NOMO-1 (cell line): ENCODE measurements around the gene ITCH.
"Not testable (repeated sequence)": the region's sequence is repeated elsewhere in the genome, so short reads cannot be mapped to it uniquely, and the experiment has no call there.

Experiments
- DNase-seq, 2 experiments: peaks; one replicate each; lab custom pipeline; 2025; ENCODE audit not compliant: unreplicated experiment in 2 of 2; lab: John Stamatoyannopoulos, UW

The ITCH gene

DNA sequence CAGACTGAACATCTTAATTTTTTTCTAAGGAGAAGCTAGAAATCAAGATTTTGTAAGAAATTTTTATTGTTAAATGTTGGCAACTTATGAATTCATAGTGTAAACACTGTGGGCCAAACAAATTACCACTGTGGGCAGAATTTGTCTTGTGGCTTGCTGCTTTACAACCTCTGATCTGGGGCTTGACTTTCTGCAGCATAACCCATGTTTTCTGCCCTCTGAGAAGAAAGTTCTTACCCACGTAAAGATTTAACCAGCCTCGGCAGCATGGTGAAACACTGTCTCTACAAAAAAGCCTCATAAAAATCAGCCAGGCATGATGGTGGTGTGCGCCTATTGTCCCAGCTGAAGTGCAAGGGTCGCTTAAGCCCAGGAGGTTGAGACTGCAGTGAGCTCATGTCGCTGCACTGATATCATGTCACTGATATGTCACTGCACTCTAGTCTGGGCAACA lies 12.9 kb downstream of the ITCH start:
- DNase-seq: no peak

DNA sequence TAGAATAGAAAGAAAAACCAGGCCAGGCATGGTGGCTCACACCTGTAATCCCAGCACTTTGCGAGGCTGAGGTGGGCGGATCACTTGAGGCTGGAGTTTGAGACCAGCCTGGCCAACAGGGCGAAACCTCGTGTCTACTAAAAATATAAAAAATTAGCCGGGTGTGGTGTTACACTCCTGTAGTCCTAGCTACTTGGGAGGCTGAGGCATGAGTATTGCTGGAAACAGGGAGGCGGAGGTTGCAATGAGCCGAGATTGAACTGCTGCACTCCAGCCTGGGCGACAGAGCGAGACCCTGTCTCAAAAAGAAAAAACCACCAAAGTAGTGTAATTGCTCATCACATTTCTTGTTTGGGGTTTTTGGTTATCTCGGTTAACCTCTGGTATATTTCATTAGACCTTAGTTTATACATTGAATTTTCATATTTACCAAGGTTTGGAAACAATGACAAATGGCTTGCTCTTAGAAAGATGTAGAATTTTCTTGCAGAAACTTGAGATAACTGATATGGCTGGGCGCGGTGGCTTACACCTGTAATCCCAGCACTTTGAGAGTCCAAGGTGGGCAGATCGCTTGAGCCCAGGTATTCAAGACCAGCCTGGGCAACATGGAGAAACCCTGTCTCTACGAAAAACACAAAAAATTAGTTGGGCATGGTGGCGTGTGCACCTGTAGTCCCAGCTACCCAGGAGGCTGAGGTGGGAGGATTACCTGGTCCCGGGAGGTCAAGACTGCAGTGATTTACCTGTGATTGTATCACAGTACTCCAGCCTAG lies 14.2 kb downstream of the ITCH start:
- no peak for DNase-seq

DNA sequence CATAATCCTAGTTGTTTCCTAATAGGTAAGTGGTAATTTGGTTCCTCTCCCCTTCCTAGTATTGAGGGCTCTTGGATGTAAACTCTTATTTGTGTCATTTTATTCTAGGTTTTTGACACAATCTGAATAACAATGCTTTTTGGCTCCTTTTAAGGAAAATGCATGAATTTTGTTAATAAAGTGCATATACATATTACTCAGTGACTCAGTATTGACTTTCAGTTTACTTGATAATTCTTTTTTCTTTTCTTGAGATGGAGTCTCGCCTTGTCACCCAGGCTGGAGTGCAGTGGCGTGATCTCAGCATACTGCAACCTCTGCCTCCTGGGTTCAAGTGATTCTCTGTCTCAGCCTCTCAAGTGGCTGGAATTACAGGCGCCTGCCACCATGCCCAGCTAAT lies 19.1 kb downstream of the ITCH start:
- DNase-seq: no peak

DNA sequence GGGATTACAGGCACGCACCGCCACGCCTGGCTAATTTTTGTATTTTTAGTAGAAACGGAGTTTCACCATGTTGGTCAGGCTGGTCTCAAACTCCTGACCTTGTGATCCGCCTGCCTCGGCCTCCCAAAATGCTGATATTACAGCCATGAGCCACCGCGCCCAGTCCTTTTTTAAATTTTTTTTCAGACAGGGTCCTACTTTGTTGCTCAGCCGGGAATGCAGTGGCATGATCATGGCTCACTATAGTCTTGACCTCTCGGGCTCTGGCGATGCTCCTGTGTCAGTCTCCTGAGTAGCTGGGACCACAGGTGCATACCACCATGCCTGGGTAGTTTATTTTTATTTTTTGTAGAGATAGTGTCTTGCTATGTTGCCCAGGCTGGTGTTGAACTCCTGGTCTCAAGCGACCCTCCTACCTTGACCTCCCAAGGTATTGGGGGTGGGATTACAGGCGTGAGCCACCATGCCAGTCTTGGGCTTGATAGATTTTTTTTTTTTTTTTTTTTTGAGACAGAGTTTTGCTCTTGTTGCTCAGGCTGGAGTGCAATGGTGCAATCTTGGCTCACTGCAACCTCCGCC lies 19.9 kb downstream of the ITCH start:
- not testable (repeated sequence) for DNase-seq

DNA sequence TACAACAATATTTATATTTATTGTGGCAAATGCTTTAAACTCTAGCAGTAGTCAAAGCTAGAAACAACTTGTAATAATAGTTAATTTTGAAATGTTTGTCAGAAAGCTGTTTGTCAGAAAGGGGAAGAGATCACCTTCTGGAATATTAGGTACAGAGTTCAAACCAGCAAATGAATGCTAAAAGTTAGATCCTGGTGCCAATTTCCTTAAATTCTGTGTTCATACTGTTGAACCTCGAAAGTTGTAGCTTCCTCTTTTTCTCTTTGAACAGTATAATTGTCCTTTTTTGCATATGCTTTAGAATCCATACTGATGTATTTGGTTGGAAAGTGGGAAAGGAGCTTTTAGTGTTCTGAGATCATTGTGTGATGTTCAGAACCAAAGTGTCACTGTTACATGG lies 22.4 kb downstream of the ITCH start:
- DNase-seq: peak; percentile 34 to 82

DNA sequence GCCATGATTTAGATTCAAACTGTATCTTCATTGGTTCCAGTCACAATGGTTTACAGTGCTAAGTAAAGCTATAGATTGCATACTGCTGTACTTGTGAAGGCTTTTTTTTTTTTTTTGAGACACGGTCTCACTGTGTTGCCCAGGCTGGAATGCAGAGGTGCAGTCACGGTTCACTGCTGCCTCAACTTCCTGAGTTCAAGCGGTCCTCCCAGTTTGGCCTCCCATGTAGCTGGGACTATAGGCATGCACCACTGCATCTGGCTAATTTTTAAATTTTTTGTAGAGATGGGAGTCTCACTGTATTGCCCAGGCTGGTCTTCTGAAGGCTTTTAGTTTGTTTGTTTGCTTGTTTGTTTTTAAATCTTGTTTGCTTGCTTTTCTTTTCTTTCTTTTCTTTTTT lies 24.9 kb downstream of the ITCH start:
- DNase-seq: no peak

DNA sequence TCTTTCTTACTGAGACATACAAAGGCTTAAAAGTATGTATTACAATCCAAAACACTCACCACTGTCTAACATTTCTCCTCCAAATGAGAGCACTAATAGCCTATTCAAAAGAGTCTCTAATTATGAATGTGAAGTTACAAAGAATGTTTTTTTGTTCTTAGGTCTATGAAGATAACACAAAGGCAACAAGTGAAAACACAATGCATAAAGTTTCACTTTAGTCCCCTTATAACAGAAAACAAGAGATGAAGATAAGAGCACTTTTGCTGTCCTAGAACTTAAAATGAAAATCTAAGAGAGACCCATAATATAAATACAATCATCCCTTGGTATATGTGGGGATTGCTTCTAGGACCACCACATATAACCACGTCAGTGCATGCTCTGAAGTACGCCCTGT lies 25.6 kb downstream of the ITCH start:
- no peak for DNase-seq

DNA sequence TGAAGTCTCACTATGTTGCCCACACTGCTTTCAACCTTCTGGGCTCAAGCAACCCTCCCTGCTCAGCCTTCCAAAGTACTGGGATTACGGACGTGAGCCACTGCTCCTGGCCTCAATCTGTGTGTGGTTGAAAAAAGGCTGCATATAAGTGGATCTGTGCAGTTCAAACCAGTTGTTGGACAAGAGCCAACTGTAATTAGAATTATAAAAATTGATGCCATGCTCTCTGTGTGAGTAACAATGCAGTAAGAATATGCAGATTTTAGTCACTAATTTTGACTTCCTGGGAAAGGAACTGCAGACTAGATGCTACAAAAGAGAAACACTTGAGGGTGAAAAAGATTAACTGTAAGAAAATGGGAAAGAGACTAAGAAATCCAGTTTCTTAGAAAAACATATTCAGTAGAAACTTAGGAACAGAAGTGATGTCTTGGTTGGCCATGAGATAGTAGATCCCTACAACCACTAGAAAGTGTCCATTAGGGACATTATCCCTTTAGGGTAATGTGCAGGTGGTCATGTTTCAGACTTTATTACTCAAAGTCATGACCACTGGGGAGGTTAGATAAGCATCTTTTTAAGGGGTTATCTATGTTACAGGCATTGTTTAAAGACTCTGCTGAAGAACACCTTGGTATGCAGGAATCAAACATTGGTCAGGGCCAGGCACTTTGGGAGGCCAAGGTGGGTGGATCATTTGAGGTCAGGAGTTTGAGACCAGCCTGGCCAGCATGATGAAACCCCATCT lies 26.3 kb downstream of the ITCH start:
- DNase-seq: no peak

DNA sequence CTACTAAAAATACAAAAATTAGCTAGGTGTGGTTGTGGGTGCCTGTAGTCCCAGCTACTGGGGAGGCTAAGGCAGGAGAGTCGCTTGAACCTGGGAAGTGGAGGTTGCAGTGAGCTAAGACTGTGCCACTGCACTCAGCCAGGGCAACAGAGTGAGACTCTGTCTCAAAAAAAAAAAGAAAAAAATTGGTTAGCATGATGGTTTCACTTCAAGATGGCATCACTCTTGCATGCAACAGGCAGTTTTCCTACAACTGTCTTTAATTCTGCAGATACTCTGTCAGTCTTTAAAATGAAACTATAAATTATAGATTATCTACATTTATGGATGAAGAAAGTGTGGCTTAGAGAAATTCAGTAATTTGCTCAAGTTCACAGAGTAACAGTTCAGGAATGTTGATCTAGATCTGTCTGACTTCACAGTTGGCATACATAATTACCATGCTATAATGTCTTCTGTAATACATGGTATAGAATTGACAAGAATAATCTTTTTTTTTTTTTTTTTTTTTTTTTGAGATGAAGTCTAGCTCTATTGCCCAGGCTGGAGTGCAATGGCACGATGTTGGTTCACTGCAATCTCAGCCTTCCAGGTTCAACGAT lies 27.0 kb downstream of the ITCH start:
- DNase-seq: no peak

DNA sequence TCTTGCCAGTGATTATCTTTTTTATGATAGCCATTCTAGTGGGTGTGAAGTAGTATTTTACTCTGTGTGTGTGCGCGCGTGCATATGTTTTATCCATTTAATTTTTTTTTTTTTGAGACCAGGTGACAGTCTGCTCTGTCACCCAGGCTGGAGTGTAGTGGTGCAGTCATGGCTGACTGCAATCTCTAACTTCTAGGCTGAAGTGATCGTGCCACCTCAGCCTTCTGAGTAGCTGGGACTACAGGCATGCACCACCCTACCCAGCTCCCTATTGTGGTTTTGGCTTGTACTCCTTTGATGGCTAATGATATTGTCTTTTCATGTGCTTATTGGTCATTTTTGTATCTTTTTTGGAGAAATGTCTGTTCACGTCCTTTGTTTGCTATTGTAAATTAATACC lies 33.3 kb downstream of the ITCH start:
- no peak for DNase-seq

DNA sequence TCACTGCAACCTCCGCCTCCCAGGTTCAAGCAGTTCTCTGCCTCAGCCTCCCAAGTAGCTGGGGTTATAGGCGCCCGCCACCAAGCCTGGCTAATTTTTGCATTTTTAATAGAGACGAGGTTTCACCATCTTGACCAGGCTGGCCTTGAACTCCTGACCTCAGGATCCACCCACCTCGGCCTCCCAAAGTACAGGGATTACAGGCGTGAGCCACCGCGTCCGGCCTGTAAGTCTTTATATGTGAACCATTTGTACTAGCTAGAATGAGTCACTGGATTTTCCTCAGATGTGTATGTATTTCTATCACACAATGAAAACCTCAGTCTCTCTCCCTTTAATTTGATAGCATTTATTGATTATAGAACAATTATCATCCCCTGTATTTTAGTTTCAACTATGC lies 34.0 kb downstream of the ITCH start:
- no peak for DNase-seq

DNA sequence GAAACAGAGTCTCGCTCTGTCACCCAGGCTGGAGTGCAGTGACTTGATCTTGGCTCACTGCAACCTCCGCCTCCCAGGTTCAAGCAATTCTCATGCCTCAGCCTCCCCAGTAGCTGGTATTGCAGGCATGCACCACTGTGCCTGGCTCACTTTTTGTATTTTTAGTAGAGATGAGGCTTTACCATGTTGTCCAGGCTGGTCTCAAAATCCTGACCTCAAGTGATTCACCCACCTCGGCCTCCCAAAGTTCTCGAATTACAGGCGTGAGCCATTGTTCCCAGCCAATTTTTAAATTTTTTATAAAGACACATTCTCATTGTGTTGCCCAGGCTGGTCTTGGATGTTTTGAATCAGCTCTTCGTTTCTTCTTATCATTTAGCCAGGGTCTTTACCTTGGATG lies 37.7 kb downstream of the ITCH start:
- DNase-seq: not testable (repeated sequence)

DNA sequence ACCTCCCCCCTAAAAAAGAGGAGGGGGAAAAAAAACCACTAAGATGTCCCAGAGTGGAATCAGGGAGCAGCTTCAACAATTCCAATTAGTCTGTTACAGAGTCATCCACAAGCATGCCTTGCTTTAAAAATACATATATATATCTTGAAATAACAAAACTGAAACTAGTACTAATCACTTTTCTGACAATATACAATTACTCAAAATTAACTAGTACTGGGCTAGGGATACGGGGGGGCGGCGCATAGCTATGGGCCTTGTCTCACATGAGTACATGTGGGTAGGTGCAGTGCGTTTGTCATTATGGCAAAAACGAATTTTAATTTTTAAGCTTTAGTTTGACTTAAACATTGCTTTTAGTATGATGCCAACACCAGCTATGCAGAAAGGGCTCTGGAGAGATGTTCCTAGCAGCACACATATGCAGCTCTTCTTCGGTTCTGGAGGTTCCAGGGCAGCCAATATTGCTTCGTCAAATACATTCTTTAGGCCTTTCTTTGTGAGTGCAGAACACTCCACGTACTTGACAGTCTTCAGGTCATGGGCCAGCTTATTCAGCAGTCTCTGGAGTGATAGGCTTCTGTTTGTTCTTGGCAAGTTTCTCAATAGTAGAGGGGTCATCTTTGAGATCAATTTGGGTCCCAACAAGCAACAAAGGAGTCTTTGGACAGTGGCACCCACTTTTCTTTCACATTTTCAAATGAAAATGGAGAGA lies 38.8 kb downstream of the ITCH start:
- DNase-seq: no peak

DNA sequence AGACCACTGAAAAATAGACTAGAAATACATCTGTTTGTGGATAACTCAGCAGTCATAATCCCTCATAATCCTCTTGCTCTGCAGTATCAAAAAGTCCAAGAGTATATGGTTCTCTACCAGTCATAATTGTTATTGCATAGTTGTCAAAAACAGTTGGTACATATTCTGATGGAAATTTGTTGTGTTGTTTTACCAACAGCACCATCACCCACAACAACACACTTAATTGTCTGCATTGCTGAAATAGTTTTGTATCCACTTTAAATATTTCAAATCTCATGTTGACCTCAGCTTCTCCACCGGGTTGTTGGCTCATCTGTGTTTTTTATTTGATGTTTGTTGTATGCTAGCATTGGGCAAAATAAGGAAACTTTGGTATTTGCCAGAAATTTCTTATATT lies 39.4 kb downstream of the ITCH start:
- no peak for DNase-seq

DNA sequence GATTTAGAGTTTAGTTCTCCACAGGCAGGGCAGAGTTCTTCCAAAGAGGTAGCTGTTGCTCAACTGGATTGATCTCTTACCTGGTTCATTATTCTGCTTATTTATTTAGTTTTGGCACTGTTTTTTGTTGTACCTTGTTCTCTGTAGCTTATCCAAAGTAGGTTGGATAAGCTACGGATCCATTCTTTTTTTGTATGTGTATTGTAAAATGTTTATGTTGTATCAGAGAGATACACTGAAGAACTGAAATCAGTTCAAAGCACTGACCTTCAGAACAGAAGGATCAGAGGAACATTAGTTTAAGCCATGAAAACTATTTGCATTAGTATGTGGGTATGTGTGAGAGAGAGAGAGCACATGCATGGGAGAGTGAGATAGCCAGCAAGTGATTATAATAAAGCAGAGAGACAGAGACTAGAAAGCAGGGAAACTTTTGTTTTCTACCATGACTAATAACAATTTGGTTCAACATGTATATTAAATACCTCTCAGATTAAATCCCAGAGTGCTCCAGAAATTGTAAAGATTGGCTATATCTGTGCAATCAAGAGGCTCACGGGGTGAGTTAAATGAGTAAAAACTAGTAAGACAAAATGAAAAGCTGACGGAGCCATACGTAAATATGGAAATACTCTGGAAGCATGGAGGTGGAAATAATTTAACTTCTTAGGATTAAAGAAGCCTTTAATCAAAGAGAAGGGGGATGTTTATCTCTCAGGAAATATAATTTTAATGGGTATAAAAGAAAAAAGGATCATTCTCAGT lies 40.2 kb downstream of the ITCH start:
- DNase-seq: no peak

DNA sequence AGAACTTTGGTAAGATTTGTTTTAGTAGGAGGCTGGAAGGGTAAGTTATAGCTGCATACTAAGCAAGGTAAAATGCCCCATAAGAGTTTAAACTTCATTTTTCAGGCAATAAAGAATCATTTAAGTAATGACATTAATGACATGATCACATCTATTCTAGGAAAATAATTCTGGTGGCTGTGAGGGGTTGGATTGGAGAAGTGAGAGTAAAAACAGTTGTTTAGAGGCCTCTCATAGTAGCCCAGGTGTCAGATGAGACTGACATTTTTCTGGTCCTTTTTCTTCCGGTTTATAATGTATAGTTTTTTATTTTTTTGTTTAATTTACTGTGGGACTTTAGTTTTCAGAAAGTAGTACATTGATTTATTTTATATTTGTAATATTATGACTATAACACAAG lies 40.8 kb downstream of the ITCH start:
- peak; percentile 13 to 51 for DNase-seq

DNA sequence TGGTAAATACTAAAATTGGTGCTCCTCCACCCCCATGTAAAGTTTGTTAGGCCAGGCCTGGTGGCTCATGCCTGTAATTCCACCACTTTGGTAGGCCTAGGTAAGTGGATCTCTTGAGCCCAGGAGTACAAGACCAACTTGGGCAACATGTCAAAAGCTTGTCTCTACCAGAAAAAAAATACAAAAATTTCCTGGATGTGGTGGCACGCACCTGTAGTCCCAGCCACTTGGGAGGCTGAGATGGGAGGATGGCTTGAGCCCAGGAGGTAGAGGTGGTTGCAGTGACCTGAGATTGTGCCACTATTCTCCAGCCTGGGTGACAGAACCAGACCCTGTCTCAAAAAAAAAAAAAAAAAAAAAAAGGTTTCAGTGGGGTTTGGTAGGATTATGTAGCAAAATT lies 41.7 kb downstream of the ITCH start:
- DNase-seq: no peak

DNA sequence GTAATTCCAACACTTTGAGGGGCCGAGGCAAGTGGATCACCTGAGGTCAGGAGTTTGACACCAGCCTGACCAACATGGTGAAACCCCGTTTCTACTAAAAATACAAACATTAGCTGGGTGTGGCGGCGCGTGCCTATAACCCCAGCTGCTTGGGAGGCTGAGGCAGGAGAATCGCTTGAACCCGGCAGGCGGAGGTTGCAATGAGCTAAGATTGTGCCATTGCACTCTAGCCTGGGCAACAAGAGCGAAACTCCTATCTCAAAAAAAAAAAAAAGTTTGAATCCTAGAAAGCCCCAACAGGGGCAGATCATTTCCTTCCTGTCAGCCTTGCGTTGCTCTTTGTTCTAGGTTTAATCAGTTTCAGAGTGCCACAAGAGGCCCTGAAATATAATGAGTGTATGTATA lies 42.2 kb downstream of the ITCH start:
- DNase-seq: peak in 1 of 2 experiments; percentile 57

DNA sequence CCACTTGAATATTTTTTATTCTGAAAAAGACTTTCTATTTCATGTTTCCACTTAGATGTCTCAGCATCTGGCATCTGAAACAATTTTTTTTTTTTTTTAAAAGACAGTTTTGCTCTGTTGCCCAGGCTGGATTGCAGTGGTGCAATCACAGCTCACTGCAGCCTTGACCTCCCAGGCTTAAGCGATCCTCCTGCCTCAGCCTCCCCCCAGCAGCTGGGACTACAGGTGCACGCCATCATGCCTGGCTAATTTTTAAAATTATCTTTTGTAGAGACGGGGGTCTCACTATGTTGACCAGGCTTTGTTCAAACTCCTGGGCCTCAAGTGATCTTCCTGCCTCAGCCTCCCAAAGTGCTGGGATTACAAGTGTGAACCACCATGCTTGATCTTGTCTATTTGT lies 42.9 kb downstream of the ITCH start:
- DNase-seq: not testable (repeated sequence)

DNA sequence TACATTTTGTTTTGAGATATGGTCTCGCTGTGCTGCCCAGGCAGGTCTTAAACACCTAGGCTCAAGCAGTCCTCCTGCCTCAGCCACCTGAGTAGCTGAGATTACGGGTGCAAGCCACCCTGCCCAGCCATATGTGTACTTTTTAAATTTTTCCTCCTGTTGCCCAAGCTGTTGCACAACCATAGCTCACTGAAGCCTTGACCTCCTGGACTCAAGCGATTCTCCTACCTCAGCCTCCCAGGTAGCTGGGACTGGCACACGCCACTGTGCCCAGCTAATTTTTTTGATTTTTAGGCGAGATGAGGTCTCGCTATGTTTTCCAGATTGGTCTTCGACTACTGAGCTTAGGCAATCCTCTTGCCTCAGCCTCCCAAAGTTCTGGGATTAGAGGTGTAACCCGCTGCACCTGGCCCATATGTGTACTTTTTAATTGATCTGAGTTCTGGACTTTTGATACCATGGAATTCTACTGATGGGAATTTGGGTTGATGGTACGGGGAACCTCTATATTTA lies 44.9 kb downstream of the ITCH start:
- no peak for DNase-seq
